ENCODE measurements around the gene TPK1.
"Not testable (repeated sequence)": the region's sequence is repeated elsewhere in the genome, so short reads cannot be mapped to it uniquely, and the experiment has no call there.

TPK1 gene

DNA sequence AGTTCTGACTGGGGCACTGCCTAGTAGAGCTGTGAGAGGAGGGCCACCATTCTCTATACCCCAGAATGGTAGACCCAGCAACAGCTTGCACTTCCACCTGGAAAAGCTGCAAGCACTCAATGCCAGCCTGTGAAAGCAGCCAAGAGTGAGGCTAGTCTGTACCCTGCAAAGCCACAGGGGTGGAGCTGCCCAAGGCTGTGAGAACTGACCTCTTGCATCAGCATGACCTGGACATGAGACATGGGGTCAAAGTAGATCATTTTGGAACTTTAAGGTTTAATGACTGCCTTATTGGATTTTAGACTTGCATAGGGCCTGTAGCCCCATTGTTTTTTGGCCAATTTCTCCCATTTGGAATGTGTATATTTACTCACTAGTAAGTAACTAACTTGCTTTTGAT lies 206.3 kb downstream of the TPK1 start:
- DNase-seq (ENCODE audit: low spot score): no peak

- DNase-seq (ENCODE audit: low spot score): no peak
These were observed 206.8 kb downstream of the TPK1 start for GRCh38 chr7:144629011-144629410.

- no peak for DNase-seq (ENCODE audit: low spot score)
These were observed 207.7 kb downstream of the TPK1 start for GRCh38 chr7:144628176-144628575.

GRCh38 chr7:144622745-144623144 lies 213.1 kb downstream of the TPK1 start:
- no peak for DNase-seq (ENCODE audit: low spot score)

DNA sequence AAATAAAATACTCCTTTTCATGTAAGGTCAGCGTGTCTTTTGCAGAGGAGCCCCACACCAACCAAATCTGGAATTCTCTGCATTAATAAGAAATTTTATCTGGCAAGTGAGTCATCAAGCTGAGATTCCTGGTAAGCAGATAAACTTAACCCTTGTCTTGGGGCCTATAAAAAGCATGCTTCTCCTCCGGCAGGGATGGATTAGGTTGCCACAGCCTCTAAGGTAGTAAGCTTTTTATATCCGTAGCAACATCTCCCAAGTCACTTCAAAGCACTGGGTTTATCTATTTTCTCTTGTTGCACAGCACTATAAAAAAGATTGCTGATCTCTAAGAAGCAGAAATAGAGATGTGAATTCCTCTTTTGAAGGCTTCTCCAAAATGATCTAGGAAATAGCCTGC lies 229.6 kb downstream of the TPK1 start:
- no peak for DNase-seq (ENCODE audit: low spot score)

DNA sequence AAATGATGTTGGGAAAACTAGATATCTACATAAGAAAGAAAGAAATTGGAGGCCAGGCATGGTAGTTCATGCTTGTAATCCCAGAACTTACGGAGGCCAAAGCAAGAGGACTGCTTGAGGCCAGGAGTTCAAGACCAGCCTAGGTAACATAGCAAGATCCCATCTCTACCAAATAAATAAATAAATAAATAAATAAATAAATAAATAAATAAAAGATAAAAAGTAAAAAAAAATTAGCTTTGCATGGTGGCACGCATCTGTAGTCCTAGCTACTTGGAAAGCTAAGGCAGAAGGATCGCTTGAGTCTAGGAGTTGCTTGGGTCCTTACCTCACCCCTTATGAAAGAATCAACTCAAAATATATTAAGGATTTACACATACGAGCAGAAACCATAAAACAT lies 238.9 kb downstream of the TPK1 start:
- DNase-seq (ENCODE audit: low spot score): no peak

DNA sequence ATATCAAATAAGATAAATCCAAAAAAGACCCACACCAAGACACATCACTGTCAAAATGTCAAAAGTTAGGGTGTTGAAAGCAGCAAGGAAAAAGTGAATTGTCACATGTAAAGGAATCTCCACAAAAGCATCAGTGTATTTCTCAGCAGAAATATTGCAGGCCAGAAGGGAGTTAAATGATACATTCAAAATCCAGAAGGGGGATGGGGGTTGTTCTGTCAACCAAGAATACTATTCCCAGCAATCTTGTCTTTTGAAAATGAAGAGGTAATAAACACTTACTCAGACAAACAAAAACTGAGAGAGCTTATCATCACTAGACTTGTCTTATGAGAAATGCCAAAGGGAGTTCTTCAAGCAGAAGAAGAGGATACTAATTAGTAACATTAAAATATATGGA lies 241.3 kb downstream of the TPK1 start:
- no peak for DNase-seq (ENCODE audit: low spot score)

DNA sequence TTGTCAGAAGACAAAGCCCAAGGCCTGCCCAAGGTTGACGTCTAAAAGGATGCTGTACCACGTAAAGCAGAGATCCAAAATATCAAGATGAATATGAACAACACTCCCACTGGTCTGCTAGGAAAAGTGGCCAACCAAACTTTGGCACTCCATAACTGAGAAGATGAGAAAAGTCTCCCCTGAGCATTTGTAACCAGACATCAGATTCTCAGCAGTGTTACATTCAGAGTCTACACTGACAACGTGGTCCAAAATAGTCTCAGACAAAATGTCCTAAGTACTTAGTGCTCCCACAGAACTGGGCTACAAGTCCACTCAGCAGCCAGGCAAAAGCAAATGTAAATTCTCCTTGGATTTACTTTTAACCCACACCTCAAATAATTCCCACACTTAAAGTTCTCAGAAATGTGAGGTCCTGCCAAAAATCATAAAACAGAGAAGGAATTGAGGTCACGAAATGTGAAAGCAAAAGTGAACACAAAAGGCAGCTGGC lies 247.2 kb downstream of the TPK1 start:
- no peak for DNase-seq (ENCODE audit: low spot score)

- DNase-seq (ENCODE audit: low spot score): no peak
These were observed 248.2 kb downstream of the TPK1 start for GRCh38 chr7:144587701-144588100.

DNA sequence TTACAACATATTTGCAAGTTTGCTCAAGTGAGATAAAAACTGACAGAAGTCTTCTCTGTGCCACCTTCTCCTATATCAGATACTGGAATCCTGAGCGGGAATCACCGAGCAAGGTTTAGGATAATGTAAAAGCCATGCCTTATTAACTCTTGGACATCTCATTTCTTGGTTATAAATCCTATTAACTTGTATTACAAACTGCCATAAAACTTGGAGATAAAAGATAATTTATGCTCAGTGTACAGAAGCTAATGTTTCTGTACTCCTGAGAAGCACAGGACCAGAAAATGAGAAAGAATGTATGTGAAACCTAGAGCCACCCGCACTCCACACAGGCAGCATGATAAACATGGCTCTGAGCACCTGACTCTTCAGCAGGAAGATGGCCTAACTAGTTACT lies 251.1 kb downstream of the TPK1 start:
- no peak for DNase-seq (ENCODE audit: low spot score)

DNA sequence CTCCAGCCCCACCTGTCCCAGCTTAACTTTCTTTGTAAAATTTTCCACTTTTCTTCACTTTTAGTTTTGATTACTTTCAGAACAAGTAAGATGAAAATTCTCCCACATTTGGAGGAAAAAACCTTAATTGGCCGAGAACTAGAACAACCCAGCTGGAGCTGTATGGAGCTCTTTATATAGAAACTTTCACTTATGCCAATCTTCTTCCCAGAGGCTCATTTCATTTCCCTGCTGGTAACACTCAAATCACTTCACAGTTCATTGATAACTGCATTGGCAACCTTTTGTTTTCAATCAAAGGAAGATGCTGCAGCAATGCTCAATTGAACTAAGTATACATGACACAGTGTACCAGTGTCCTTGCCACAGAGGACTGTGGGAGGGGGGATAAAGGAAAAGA lies 256.2 kb downstream of the TPK1 start:
- no peak for DNase-seq (ENCODE audit: low spot score)

GRCh38 chr7:144575456-144575855 lies 260.4 kb downstream of the TPK1 start:
- no peak for DNase-seq (ENCODE audit: low spot score)

GRCh38 chr7:144574753-144575152 lies 261.1 kb downstream of the TPK1 start:
- DNase-seq (ENCODE audit: low spot score): not testable (repeated sequence)

GRCh38 chr7:144568233-144568632 lies 267.6 kb downstream of the TPK1 start:
- no peak for DNase-seq (ENCODE audit: low spot score)

GRCh38 chr7:144565586-144565985 lies 270.3 kb downstream of the TPK1 start:
- DNase-seq (ENCODE audit: low spot score): no peak

DNA sequence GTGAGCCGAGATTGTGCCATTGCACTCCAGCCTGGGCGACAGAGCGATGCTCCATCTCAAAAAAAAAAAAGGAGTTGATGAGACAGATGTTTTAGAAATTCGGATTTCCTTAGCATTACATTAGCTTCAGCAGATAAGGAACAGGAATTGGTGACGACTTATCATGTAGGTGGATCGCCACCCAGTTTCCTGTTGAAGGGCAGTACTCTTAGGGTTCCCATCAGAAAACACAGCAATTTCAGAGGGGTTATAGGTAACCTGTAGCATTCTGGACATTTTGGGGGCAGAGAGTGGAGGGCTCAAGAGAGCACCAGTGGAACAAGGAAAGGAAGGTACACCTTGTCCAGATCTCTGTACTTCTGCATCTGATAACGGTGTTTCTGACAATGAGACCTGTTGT lies 286.0 kb downstream of the TPK1 start:
- no peak for DNase-seq (ENCODE audit: low spot score)

DNA sequence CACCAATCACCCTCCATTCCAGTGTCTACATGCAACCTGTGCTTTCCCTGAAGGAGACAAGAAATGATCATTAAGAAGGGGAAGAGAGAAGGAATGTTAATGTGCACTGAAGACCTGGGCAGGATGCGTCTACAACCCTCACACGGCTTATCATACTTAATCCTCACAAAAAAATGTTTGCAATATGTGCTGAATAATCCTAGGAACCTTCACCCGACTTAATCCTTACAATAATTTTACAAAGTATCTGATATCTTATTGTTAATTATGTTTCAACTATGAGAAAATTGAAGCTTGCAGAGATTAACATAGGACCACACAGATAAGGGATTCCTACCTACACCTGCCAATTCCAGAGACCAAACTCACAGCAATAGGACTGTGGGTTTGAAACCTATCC lies 287.3 kb downstream of the TPK1 start:
- no peak for DNase-seq (ENCODE audit: low spot score)

DNA sequence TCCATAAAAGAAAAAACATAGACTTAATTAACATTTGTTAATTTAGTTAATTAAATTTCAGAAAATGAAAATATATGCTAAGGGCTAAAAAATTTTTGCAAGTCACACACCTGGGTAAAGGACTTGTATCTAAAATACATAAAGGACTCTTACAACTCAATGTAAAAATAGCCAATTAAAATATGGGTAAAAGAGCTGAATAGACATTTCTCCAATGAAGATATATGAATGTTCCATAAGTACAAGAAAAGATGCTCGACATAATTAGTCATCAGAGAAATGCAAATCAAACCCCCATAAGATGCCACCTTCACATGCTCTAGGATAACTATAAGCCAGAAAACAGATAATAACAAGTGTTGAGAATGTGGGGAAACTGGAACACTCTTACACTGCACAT lies 288.0 kb downstream of the TPK1 start:
- DNase-seq (ENCODE audit: low spot score): no peak

DNA sequence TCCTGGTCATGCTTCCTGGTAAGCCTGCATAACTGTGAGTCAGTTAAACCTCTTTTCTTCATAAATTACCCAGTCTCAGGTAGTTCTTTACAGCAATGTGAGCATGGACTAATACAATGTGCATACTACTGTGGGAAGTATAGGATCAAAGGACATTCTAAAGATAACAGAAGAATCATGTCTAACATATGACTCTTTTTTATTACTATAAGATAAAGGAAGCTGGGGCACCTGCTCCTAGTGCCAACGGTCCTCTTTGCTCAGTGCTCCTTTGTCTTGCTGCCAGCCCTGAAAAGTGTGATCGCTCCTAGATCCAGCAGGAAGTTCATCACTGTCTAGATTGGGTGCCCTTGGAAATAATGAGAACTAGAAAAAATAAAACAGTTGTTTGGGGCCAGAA lies 289.1 kb downstream of the TPK1 start:
- DNase-seq (ENCODE audit: low spot score): no peak

GRCh38 chr7:144545330-144545729 lies 290.5 kb downstream of the TPK1 start:
- no peak for DNase-seq (ENCODE audit: low spot score)

- DNase-seq (ENCODE audit: low spot score): no peak
These were observed 301.0 kb downstream of the TPK1 start for GRCh38 chr7:144534655-144535395.

DNA sequence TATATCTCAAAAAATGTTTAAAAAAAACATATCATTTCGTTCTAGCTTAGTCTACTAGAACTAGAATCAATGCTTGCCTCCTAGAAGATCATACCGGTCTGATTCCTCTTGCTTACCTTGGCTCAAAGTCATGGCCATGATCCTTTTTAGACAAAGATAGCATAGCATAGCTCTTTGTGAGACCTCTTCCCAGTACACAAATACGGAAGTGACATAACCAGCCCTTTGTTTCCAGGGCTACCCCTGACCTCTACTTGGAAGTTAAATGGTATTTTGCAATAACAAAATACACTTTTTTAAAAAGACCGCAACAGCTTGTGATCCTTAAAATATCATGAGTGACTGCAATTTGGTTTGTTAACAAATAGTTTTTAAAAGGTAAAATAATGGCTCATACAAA lies 301.7 kb downstream of the TPK1 start:
- no peak for DNase-seq (ENCODE audit: low spot score)

DNA sequence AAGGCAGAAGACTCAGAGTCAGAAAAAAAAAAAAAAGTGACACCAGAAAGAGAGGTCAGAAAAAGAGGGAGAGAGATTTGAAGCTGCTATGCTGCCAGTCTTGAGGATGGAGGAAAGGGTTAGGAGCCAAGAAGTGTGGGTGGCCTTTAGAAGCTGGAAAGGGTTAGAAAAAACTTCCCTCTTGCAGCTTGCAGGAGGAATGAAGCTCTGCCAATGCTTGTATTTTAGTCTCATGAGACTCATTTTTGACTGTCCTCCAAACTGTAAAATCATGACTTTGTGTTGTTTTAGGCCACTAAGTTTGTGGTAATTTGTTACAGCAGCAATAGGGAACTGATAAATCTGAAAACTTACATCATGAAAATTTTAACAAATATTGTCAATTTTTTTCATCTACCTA lies 304.7 kb downstream of the TPK1 start:
- DNase-seq (ENCODE audit: low spot score): no peak

DNA sequence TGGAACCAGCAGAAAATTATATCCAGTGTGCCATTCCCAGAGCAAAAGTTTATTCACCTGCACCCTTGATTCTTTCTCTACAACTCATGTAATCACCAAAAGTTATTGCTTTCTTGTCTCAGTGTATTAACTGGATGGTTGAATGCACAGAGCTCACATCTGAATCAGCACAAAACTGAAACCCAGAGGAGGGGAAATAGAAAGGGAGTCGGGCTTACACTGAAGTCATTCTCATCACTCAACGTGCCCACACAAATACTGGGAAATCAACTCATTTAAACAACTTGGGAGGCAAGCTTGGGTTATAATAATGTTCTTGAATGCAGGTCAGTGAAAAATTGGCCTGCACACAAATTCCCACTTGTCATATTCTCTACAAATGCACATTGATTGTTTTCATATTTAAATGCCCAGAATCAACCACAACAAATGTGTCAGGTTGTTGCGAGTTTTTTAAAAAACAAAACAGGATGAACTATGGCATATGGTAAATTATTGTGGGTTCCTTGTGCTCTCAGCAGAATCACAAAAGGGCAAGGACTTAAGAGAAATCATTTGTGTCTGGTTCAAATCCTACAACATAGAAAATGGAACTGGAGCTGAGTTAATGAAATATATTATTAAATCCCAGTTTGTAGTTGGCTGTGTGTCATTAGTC lies 306.5 kb downstream of the TPK1 start:
- DNase-seq (ENCODE audit: low spot score): no peak

All from cerebellar cortex (tissue), 1 donor.